DMS 273 (cell line): ENCODE measurements around the gene RNF13.
"Not testable (repeated sequence)": the region's sequence is repeated elsewhere in the genome, so short reads cannot be mapped to it uniquely, and the experiment has no call there.

Experiments used
- DNase-seq: peaks from one replicate; lab custom pipeline; 2025; ENCODE audit not compliant: unreplicated experiment; lab: John Stamatoyannopoulos, UW

RNF13 gene

DNA sequence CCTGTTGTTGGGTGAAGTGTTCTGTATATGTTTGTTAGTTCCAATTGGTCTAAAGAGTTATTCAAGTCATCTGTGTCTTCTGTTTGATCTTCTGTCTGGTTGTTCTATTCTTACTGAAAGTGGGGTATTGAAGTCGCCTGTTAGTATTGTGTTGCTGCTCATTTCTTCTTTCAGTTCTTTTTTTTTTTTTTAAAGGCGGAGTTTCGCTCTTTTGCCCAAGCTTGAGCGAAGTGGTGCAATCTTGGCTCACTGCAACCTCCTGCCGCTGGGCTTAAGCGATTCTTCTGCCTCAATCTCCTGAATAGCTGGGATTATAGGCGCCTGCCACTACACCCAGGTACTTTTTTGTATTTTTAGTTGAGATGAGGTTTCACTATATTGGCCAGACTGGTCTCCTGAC is 134.2 kb downstream of the RNF13 start:
- DNase-seq, result no peak

DNA sequence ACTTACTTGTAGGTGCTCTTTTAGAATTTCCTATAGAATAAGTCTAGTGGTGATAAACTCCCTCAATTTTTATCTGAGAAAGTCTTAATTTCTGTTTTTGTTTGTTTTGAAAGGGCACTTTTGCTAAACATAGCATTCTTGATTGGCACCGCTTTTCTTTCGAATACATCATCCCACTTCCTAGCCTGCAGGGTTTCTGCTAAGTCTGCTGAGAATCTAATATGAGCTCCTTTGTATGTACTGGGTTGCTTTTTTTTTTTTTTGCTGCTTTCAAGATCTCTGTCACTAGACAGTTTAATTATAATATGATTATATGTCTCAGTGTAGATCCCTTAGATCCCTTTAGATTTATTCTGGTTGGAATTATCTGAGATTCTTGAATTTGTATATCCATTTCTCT is 136.2 kb downstream of the RNF13 start:
- no peak for DNase-seq

DNA sequence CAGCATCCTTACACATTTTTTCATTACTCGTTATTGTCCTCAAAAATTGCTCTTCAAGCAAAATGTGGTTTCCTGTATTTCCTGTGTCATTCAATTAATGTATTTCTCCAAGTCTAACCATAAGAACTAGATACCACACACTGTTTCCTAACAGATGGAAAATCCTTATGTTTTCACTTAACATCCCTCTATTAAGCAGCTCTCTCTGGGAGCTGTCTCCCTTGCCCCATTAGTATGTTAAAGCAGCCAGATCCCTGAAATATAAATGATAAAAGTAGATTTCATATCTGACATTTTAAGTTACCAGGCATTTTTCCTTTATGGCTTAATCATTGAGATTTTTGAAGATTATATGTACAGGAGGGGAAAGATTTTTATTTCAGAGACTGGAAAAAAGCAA is 141.8 kb downstream of the RNF13 start:
- peak; percentile 42 for DNase-seq

DNA sequence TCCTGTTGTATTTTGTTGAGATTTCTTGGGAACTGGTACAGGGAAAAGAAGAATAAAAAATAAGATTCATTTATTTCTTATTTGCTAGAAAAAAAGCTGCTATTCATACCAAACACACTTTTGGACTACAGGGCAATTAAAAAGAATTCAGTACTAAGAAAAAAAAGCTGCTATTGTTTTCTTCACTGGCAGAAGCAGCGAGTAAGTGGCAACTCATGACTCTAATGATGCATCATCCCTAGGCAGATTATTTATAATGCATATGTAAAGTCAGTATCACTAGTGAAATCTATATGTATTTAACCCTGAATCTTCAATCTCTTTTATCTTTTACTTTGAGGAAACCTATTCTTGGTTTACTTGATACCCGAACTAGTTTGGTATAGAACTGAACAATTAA is 142.4 kb downstream of the RNF13 start:
- DNase-seq, result no peak

DNA sequence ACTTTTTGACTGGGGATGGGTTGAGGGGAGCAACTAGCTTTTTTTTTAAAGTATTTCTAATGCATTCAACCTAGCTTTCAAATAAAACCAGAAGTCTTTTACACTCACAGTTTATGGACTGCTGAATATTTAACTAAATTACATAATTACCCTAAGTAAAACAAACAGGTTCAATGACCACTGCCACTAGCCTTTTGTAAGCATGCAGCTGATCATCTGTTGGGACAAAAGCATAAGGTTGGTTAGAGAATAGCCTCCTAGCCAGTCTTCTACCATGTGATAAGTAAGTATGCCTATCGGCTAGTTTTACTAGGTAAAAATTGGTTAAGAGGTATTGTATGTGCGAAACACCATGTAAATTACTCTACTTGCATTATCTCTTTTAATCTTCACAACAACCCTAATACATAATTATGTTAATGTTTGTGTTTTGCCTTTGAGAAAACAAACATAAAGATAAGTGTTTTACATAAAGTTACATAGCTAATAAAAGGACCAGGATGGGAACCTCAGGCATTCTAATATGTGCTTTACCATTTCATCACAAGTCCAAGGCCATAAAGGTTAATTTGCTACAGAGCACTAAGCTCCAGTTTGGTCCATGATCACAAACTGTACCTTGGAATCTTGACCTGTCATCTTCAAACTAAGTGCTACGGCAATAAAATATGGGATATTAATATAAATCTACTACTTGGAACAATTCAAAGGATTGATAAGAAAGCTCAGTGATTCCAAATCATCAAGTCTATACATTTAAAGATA is 144.5 kb downstream of the RNF13 start:
- DNase-seq, result no peak

DNA sequence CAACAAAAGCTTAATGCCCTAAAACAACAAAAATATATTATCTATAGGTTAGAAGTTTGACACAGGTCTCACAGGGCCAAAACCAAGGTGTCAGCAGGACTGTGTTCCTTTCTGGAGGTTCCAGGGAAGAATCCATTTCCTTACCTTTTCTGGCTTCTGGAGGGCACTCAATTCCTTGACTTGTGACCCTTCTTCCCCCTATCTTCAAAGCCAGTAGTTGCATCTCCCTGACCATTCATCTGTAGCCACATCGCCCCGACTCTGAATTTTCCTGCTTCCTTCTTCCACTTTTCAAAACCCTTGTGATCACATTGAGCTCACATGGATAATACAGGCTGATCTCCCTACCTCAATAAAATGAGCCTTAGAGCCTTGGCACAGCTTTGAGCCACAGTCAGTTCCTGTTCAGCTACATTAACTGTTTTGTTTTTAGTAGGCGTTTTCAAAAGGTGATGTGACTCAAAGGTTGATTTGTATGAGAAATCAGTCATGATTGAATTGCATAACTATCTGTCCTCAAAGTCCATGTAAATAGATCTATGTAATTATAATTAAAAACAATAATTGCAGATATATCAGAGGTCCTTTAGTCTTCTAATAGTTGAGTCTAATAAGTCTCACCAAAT is 145.3 kb downstream of the RNF13 start:
- DNase-seq, result no peak

DNA sequence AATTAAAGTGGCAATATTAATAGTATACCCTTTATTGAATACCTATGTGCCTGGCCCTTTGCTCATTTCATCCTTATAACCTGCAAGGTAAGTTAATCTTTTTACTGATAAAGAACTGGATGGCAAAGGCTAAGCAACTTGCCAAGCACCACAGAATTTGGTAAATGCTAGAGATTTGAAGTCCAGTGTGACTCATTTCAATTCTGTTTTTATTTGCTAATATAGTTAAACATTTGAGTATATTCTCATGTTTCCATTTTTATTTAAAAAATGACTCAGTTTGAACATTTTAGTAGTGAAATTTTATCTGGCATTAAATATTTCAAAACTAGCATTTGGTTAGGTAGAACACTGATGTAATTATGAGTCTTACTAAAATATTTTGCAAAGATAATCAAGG is 146.4 kb downstream of the RNF13 start:
- no peak for DNase-seq

DNA sequence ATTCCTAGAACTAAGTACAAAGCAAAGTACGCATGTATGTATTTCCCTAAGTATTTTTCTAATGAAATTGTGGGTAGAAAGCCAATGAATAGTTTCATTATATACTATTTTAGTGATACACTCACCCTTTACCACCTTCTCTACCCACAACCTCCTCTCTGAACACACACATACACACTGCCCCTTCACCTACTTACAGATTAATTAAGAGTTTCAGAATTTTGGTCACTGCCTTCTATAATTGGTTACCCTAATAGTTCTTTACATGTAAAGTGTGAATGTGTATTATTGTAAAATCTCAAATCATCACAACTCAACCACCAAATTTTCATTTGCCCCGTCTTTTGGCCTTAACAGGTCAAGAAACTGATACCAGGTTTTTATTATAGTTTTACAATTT is 150.5 kb downstream of the RNF13 start:
- DNase-seq, result no peak

DNA sequence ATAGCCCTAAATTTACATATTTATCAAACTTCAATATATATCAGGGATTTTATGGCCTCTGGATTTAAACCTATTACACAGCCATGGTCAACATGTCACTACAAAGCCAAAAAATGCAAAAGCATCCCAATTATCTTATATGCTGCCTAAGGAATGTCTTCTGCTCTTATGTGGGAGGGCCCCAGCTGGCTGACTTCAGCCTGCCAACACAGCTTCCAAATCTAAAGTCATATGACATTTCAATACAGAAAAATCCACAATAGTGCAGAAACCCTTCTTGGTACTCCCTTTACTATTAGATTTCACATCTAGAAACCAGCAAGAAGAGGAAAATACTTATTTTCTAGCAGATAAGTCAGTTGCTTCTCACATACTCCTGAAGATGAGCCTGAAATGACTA is 151.3 kb downstream of the RNF13 start:
- no peak for DNase-seq

DNA sequence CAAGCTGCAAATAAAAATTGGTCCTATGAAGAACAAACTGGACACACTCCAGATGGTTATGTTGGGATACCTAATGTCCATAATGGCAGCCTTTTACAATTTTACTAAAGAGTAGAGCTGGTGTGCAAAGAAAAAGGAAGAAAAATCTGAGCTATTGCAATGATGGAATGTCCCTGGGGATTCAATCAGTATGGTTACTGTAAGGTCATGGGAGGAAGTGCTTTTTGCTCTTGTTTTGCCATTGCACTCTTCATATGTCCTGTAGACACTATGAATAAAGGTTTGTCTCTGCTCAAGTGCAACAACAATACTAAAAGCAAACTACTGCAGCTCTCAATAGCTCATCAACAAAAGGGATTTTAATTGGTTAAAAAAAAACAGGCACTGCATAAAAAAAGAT is 152.3 kb downstream of the RNF13 start:
- no peak for DNase-seq

DNA sequence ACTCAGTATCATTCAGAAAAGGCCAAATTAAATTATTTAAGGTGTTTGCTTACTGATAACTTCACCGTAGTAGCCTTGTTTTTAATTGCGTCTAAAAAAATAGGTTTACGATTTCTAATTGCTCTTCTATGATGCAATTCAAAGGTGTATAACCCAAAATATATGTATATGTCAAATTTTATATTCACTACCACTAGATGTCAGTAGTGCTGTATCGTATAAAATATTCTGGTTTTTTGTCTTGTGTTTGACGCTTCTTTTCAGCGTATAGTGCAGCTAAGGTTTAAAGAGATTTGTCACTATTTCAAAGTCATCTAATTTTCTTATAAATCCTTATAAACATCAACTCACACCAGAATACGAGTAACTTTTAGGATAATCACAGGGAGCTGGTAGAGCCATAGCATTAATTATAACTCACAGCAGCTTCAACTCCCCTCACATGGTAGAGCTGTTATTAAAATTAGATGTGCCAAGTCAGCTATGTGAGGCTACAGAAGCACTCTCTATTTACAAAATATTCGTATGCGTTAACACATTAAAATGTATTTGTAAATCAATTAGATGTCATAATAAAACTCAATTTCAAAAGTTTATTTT is 154.2 kb downstream of the RNF13 start:
- peak; percentile 86 for DNase-seq

DNA sequence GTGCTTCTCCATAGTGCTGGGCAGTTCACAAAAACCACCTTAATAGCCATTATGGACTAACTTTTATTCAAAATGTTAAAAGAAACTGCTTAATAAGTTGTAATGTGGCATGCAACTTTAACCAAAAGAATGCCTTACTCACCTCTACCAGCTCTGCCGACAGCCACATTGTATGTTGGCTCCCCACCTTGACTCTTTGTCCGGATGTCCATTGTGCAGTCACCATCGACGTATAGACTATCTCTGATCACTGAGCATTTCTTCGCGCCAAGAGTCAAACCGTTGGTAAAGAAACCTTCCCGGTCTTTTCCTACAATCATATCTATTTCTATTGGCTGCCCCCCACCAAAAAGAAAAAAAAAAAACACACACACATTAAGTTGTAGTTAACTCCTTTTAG is 155.2 kb downstream of the RNF13 start:
- peak; percentile 57 for DNase-seq

DNA sequence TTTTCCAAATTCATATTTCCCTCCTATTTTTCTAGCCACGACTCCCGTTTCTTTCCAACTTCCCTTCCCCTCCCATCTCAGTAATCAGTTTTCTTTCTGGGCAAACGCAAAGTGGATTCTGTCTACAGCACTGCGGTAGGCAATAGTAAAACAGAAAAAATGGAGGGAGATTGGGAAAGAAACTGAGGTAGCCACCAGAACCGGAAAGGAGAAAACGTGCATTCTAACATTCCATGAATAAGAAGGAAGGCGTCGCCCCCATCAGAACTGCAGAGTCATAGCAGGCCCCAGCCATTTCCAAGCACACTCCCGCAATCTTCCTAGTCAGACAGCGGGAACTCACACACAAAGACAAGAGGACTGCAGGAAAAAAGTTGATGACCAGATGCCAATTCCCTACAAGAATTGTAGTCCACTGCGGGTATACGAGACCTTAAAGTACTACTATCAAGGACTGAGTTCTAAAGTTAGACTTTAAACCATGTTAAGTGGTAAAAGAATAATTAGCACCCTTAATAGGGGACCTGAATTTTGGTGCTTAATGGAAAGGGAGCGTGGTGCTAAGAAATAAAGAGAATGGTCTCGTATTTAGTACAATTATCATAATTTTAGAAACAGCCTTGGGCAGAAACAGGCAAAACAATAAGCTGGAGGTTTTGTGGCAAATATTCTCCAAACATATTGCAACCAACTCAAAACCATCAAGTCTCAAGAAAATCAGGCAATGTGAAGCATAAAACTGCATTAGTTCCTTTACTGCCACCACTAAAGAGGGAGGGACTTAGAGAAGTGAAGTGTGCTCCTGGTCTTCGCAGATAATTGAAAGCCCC is 156.3 kb downstream of the RNF13 start:
- DNase-seq, result peak; percentile 93

DNA sequence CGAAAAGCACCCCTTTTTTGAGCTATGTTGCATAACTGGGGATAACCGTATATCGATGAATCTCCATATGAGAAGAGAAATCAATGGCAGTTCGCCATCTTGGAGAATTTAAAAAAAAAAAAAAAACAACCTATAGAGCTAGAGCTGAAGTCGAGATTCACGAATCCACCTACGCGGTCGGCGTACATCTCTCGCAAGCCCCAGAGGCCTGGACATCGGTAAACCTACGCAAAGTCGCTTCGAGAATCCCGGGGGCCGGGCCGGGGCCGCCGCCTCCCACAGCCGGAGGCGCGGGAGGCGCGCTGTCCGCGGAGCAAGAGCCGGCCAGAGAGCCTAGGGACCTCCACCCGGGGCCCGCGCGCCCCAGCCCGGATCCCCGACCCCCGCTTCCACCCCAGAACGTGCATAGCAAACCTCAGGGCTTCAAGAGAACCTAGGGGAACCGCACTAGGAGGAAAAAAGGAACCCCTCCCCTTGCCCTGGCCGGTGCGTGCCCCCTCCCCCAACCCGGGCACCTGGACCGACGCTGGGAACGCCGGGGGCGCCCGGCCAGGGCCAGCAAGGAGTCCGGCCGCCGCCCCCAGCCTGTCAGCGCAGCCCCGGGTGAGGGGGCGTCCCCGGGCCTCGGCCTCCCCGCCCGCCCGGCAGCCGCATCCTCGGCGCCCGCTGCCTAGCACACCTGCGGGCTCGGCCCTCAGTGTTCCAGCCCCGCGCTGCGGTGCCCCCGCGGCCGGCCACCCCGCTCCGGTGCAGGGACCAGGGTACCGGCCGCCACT is 157.1 kb downstream of the RNF13 start:
- DNase-seq, result peak; percentile 82

DNA sequence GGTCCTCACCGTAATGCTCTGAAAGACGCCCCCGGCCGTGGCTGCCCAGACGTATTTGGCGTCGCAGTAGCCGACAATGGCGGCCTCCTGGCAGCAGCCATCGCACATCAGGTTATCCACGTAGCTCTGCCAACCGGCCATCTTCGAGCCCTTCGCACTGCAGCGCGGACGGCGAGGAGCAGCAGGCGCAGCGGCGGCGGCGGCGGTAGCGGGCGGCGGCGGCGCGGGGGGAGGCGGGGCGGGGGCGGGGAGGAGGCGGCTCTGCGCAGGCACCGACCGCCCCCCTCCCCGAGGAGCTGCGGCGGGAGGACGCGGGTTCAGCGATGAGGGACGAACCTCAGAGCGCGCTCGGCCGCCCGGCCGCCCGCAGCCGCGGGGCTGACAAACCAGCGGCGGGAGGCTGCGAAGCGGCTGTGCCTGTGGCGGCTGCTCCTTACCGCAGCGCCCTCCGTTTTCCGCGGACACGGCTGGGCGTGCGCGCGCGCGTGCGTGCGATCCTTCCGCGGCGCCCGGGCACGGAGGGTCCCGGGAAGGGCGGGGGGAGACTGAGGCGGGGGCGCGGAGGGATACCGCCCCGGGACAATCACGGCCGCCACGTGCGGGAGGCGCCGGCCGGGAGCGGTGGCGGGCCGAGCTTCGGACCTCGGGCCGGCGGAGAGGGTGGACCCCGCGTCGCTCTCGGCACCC is 157.8 kb downstream of the RNF13 start, which contains the start of gene PFN2:
Gene PFN2, minus strand, starts transcription at position 180 of the 687 bp plus-strand sequence. Its CDS starts 39 bp downstream, at position 141.
- DNase-seq, result peak; percentile 98

DNA sequence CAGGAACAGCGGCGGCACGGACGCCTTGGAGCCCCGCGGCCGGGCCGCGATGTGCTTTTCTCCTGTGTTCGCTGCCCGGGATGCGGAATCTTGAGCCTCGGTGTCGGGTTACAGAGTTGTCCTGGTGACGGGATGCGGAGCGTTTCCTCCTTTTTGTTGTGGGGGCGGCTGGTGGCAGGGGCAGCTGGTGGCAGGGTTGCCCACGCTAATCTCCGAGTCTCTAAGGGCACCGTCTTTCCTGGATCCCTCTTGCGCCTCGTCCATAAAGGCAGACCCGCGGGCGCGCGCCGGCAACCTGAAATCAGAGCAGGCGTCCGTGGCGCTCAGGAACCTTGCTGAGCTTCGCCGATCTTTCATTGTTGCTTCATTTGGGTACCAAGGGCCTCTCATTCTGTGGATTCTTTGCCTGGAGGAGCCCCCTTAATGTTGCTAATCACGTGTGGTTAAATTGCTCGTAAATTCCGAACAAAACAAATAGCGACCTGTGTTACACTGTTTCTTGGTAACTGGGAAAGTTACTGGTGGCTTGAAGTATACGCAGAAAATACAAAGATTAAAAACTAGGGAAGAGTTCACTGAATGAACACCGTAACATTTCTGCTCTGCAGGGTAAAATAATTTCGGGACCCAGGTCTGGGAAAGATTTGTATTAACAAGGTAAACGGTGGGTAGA is 158.5 kb downstream of the RNF13 start:
- DNase-seq, result peak; percentile 98

DNA sequence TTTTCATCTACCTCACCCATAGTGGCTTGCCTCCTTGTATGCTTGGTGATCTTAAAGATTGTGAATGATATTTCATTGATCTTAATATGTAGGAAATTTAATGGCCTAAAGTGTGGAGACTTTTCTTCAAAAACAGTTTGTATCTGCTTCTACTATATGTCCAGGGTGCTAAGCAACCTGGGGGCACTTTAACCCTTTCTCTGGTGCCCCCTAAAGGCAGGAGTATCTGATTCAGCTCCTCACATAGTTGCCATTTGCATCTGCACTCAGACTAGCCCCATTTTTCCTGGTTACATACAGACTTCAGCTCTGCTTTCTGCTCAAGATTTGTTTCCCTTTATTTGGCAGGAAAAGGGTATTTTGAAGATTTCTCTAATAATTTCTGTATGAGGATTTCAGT is 162.9 kb downstream of the RNF13 start:
- DNase-seq, result peak; percentile 15

DNA sequence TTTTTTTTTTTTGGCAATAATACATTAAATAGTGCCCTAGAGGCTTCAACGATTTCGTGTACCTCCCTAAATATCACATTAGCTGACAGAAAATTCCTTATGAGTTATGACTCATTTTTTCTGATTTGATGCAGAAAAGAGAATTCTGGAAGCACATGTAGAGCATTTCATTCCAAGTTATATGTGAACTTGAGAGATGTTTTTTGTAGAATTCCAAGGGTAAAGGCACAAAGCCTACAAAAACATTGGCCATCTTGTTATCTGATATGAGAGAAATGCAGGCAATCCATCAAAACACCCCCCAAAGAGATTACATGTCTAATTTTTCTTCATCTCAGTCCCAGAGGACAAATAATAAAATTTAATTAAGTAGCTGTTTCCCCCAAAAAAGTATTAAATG is 164.4 kb downstream of the RNF13 start:
- no peak for DNase-seq

DNA sequence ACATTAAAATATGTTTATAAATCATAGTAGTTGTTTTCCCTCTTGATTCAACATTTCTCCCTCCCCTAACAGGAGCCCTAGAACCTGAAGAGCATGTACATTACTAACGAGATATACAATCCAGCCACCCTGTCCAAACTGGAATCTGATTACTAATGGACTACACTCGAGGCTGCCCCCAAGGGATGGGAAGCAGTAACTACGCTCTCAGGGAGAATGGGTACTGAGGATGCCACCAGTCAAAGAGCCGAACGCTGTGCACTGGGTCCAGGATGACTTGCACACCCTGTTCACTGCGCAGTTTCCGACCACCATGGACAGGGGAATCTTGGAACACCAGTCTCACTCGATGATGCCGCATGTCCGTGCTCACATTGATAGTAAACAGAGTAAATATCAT is 169.0 kb downstream of the RNF13 start:
- DNase-seq, result not testable (repeated sequence)

DNA sequence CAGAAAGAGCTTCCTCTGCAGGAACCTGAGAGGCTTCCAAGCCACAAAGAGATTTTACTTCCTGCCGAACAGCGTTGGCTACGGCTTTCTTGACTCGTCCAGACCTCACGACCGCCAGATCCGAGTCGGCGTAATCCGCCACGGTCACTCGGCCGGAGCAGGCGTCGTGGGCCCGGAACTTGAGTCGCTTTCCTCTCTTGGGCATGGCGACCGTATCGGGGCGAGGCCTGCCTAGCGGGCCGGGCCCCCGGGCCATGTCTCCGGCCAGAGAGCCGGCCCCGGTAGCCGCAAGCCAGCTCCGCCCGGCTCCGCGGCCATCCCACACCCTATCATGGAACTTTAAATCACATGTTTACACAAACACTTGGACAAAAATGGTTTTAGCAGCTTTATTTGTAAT is 170.0 kb downstream of the RNF13 start:
- not testable (repeated sequence) for DNase-seq
